GM13977 (cell line): ENCODE data around the gene PRPF4.
A peak's percentile ranks its signal among the peaks of the same experiment; 100 is the strongest.

Experiments
- DNase-seq: peaks from one replicate; pipeline ENCODE4 v3.0.0; 2012; ENCODE audit warnings: low spot score
- in situ Hi-C: fragments of 300-500 bp; cut with MboI; formaldehyde crosslinking; loops from one replicate; pipeline ENCODE4 v1.12.0; 2022; ENCODE audit warnings: low sequenced_read_pairs, low pct_unique_long_range_greater_than_20kb, mixed read lengths, inconsistent platforms; ENCODE audit not compliant: unreplicated experiment
- TF ChIP-seq, protein P1 (sequence below): IDR thresholded peaks from 2 replicates; pipeline ENCODE4 v1.5.1; 2012; ENCODE audit warnings: mild to moderate bottlenecking, control low read depth; ENCODE audit not compliant: insufficient read depth; ENCODE audit errors: extremely low read depth, missing control alignments

Gene PRPF4

DNA sequence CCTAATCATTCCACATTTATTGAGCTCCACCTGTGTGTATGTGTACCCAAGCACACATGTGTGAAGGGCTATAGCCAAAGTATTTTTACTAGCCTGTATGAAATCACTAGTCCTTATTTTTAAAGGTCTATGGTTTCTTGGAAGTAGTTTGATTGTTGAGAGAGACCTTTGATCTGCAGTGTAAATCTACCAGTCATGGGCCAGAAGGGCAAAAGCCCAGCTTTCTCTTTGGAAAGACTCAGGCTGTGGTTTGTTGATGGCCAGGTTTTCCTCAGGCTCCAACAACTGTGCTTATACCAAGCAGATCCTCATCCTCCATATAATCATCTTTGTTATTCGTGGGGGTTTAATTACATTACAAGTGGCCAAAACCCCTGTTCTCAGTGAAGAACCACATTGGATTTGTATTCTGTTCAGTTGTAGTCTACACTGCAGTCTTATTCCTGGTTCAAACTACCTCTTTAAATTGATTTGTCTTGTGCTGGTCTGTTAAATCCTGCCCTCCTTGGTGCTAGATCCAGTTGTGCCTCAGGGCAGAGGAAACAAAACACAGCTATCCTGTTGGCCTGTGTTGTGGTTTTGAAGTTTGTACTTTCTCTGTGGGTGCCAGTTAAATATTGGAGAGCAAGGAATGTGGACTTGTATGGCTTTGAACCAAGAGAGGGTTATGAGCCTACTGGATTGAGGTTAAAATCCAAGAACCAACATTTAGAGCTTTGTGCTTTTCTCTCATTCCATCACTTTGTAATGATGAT is 13.4 kb upstream of the PRPF4 start:
- in situ Hi-C loops: no loop called here
- no peak for DNase-seq
- TF ChIP-seq, protein P1, sequence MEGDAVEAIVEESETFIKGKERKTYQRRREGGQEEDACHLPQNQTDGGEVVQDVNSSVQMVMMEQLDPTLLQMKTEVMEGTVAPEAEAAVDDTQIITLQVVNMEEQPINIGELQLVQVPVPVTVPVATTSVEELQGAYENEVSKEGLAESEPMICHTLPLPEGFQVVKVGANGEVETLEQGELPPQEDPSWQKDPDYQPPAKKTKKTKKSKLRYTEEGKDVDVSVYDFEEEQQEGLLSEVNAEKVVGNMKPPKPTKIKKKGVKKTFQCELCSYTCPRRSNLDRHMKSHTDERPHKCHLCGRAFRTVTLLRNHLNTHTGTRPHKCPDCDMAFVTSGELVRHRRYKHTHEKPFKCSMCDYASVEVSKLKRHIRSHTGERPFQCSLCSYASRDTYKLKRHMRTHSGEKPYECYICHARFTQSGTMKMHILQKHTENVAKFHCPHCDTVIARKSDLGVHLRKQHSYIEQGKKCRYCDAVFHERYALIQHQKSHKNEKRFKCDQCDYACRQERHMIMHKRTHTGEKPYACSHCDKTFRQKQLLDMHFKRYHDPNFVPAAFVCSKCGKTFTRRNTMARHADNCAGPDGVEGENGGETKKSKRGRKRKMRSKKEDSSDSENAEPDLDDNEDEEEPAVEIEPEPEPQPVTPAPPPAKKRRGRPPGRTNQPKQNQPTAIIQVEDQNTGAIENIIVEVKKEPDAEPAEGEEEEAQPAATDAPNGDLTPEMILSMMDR: no peak

DNA sequence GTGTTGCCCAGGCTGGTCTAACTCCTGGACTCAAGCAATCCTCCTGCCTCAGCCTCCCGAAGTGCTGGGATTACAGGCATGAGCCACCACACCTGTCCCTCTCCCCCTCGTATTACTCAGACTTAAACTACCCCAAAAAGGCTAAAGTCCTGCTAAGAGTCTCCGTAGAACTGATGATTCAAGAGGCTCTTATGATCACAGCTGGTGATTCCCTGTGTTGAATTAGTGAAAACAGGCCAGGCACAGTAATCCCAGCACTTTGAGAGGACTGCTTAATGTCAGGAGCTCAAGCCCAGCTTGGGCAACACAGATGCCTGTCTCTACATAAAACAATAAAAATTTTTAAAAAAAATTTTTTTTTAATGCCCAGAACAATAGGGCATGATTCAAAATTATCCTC is 9.3 kb upstream of the PRPF4 start:
- TF ChIP-seq, protein P1: no peak
- no peak for DNase-seq
- in situ Hi-C loops: no loop called here

DNA sequence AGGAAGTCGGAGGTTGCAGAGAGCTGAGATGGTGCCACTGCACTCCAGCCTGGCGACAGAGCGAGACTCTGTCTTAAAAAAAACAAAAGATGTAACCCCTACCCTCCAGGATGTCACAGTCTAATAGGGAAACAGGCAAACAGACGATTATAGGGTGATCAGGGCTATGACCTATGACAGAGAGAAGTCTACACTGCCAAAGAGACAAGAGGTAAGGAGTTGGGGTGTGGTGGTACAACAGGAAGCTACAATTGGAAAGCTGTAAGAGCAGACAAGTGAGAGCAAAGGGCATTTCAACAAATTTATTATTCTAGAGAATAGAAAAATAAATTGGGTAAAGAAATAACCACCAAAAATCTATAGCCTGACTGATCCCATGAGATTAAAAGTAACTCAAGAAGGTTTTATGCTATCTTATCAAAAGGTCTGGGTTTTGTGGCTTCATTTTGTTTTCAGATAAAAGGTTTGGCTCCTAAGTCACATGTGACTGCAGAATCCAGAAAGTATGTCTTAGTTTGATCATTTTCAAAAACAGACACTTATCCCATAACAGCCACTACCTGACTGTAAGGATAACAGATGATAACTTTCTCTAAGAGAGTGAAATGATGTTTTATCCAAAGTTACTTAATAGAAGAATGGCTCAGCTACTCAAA is 7.4 kb upstream of the PRPF4 start:
- TF ChIP-seq, protein P1: no peak
- no peak for DNase-seq
- in situ Hi-C loops: no loop called here

DNA sequence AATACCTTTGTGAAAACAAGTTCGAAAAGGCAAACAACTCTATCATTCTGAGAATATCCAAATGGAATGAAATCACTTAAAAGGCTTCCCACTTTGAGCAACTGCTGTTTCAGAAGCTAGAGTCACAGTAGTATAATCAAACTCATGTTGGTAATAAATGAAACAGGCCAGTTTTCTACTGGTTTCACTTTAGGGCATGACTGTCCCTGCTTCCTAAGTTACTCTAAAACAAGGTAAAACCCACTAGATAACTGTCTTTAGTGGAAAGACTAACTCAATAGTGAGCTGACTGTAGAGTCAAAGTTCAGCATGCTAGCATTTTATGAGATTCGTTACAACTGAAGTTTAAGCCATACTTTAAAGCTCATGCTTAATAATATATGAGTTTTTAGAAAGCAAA is 6.1 kb upstream of the PRPF4 start:
- in situ Hi-C loops: no loop called here
- DNase-seq: no peak
- TF ChIP-seq, protein P1: no peak

DNA sequence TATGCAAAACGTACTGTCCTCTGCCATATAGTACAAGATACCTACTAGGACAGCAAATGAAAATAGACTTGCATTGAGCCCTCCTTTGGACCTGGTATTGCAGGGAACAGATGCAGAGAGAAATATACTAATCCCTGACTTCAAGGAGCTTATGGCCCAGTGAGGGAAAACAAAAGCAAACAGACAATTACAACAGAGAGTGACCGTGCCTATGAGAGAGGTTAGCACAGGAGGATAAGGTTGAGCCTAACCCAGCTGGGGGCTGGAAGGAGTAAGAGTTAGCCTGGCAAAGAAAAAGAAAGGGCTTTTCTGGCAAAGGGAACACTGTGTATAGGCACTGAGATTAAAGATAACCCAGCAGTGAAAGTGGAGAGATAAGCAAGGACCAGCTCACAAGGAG is 5.6 kb upstream of the PRPF4 start:
- no peak for DNase-seq
- in situ Hi-C loops: no loop called here
- TF ChIP-seq, protein P1: no peak

DNA sequence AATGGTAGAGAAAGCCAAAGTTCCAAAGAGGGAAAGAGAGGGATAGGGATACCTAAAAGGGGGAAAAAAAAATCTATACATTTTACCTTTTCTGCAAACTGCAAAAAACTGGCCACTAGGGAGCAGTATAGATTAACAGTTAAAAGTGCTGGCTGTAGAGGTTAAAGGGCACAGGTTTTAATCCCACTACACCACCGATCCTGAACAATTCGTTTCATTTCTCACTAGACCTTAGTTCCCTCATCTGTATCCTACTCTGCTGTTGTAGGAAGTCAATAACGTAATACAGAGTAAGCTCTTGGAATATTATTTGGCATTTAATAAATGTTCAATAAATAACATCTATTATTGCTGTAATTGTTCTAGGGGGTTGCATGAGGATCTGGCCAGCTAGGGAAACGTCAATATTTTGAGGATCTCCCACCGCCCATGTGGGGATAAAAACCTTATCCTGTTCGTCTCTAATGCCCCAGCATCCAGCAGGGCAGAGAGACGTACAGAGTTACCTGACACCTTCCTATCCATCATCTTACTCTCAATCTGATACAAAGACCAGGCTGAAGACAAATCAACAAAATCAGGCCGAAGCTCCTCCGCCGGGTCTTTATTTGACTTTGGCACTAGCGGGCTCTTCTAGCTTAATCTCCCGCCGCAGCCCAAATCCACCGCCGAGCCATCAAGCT is 843 bp upstream of the PRPF4 start:
- in situ Hi-C loops: no loop called here
- TF ChIP-seq, protein P1: peak; percentile 60
- DNase-seq: peak; percentile 59
